ENCODE measurements around the gene GCNT3. TPM values are rescaled to one million over a fixed set of nuclear protein-coding genes. Genes with fewer than 3 reads are reported as not detected.

Gene GCNT3
- total RNA-seq, 1 experiment from 2014 or later: not detected

Other genes starting within 250 kb of the GCNT3 start
- gene MYO1E, start 238.9 kb upstream of the GCNT3 start, total RNA-seq (2014; rRNA removed; shearing (Covaris generic)): 3.6 and 16.9 TPM in 2 replicates
- not detected in 2 replicates for gene FAM81A, start 173.6 kb upstream of the GCNT3 start, total RNA-seq (2014; rRNA removed; shearing (Covaris generic))
- 81.6 and 111 TPM in 2 replicates for gene GTF2A2, start 45.7 kb downstream of the GCNT3 start, total RNA-seq (2014; rRNA removed; shearing (Covaris generic))
- 38.0 and 66.2 TPM in 2 replicates for gene BNIP2, start 77.5 kb downstream of the GCNT3 start, total RNA-seq (2014; rRNA removed; shearing (Covaris generic))

Data from G401 (cell line).